Measurements from ENCODE around the gene CD163L1. TPM values are rescaled to one million over a fixed set of nuclear protein-coding genes. Genes with fewer than 3 reads are reported as not detected.

Gene CD163L1
- total RNA-seq, 2 donors from 2014 or later = 0.24 to 0.37 TPM

- DNase-seq (ENCODE audit: low spot score) = no peak
- H3K36me3 ChIP-seq = no peaks in the 10 kb centered on the region
These were observed 9.3 kb downstream of the CD163L1 start for GRCh38 chr12:7434670-7435069.

GRCh38 chr12:7433276-7433822 lies 10.6 kb downstream of the CD163L1 start:
- DNase-seq (ENCODE audit: low spot score) = no peak
- Histone ChIP-seq H3K36me3 (no peaks in the 10 kb centered on the region), H3K4me3 (no peak overlapping the region), H3K27ac (no peak overlapping the region), H3K9me3 (no peaks in the 10 kb centered on the region), H3K4me1 (no peaks in the 10 kb centered on the region), H3K27me3 (no peaks in the 10 kb centered on the region)
- no peak for TF ChIP-seq CTCF (IDR thresholded peaks at IDR 0.05)

More at GRCh38 chr12:7434670-7435069, 9.3 kb downstream of the CD163L1 start:
- Histone ChIP-seq H3K9me3 (no peaks in the 10 kb centered on the region), H3K27me3 (no peaks in the 10 kb centered on the region), H3K4me1 (no peaks in the 10 kb centered on the region), H3K27ac (no peak overlapping the region), H3K4me3 (no peak overlapping the region)
- no peak for TF ChIP-seq CTCF (IDR thresholded peaks at IDR 0.05)

GRCh38 chr12:7431993-7432685 lies 11.8 kb downstream of the CD163L1 start:
- Histone ChIP-seq H3K4me1 (no peaks in the 10 kb centered on the region), H3K36me3 (no peaks in the 10 kb centered on the region), H3K9me3 (no peaks in the 10 kb centered on the region), H3K27ac (no peak overlapping the region), H3K4me3 (no peak overlapping the region), H3K27me3 (no peaks in the 10 kb centered on the region)
- DNase-seq (ENCODE audit: low spot score) = no peak
- TF ChIP-seq CTCF (IDR thresholded peaks at IDR 0.05) = no peak

GRCh38 chr12:7411343-7411742 lies 32.6 kb downstream of the CD163L1 start:
- H3K4me1 ChIP-seq = no peaks in the 10 kb centered on the region
- H3K27ac ChIP-seq = no peak overlapping the region
- no peak for DNase-seq (ENCODE audit: low spot score)
- H3K27me3 ChIP-seq = no peaks in the 10 kb centered on the region
- H3K36me3 ChIP-seq = no peaks in the 10 kb centered on the region
- H3K4me3 ChIP-seq = no peak overlapping the region
- no peak for TF ChIP-seq CTCF (IDR thresholded peaks at IDR 0.05)
- H3K9me3 ChIP-seq = no peaks in the 10 kb centered on the region

GRCh38 chr12:7404275-7404674 lies 39.7 kb downstream of the CD163L1 start:
- DNase-seq (ENCODE audit: low spot score) = no peak
- H3K36me3 ChIP-seq = no peaks in the 10 kb centered on the region
- no peak overlapping the region for H3K27ac ChIP-seq
- H3K4me3 ChIP-seq = no peak overlapping the region
- H3K9me3 ChIP-seq = no peaks in the 10 kb centered on the region
- no peaks in the 10 kb centered on the region for H3K4me1 ChIP-seq
- TF ChIP-seq CTCF (IDR thresholded peaks at IDR 0.05) = no peak
- no peaks in the 10 kb centered on the region for H3K27me3 ChIP-seq

- H3K27me3 ChIP-seq = no peaks in the 10 kb centered on the region
- no peak overlapping the region for H3K4me3 ChIP-seq
- no peak for TF ChIP-seq CTCF (IDR thresholded peaks at IDR 0.05)
- H3K9me3 ChIP-seq = no peaks in the 10 kb centered on the region
- H3K4me1 ChIP-seq = no peaks in the 10 kb centered on the region
- H3K27ac ChIP-seq = no peak overlapping the region
- no peak for DNase-seq (ENCODE audit: low spot score)
- H3K36me3 ChIP-seq = no peaks in the 10 kb centered on the region
These were observed 40.5 kb downstream of the CD163L1 start for GRCh38 chr12:7403466-7403865.
